G401 (cell line): Measurements from ENCODE around the gene RFFL. TPM values are rescaled to one million over a fixed set of nuclear protein-coding genes. Genes with fewer than 3 reads are reported as not detected.
"Not testable (repeated sequence)": the region's sequence is repeated elsewhere in the genome, so short reads cannot be mapped to it uniquely, and the experiment has no call there.

Experiments
- DNase-seq: peaks from one replicate; pipeline ENCODE4 v3.0.0-alpha.2; 2015; ENCODE audit warnings: low spot score
- in situ Hi-C: cut with HindIII; loops from 2 replicates; pipeline ENCODE4 v1.10.0; 2016; ENCODE audit warnings: low sequenced_read_pairs, mixed read lengths
- total RNA-seq: library from RNA; depleted of rRNA; stranded (reverse); fragments of >200 nt; shearing (Covaris generic); gene quantifications from 2 replicates; pipeline ENCODE4 v1.2.3, GENCODE V29; 2014; rRNA removed

RFFL gene
- total RNA-seq: 6.5 and 13.0 TPM in 2 replicates

GRCh38 chr17:35063514-35064223 lies at the start of gene RFFL:
RFFL (minus strand) TSS chr17:35063707; CDS start chr17:35026553, 37,154 bp downstream.
- in situ Hi-C loops: no loop called here
- peak; percentile 71 for DNase-seq

GRCh38 chr17:35110791-35111190 lies 47.3 kb upstream of the RFFL start:
- DNase-seq: not testable (repeated sequence)
- in situ Hi-C loops: loop anchor here (25.0 kb wide), 1 partner anchor 123 kb away; the partner anchor contains the start of gene LIG3

- in situ Hi-C loops: loop anchor here (25.0 kb wide), 1 partner anchor 118 kb away; the partner anchor contains the start of gene LIG3
- DNase-seq: no peak
Measured at GRCh38 chr17:35104844-35105450, 41.4 kb upstream of the RFFL start.

GRCh38 chr17:35103271-35103670 lies 39.8 kb upstream of the RFFL start:
- in situ Hi-C loops: loop anchor here (25.0 kb wide), 1 partner anchor 116 kb away; the partner anchor contains the start of gene LIG3

GRCh38 chr17:35101725-35102124 lies 38.2 kb upstream of the RFFL start:
- in situ Hi-C loops: loop anchor here (25.0 kb wide), 1 partner anchor 114 kb away; the partner anchor contains the start of gene LIG3
- DNase-seq: no peak

More at GRCh38 chr17:35103271-35103670, 39.8 kb upstream of the RFFL start:
- DNase-seq: no peak

GRCh38 chr17:35101036-35101435 lies 37.5 kb upstream of the RFFL start:
- in situ Hi-C loops: loop anchor here (25.0 kb wide), 1 partner anchor 114 kb away; the partner anchor contains the start of gene LIG3
- no peak for DNase-seq

- no peak for DNase-seq
- in situ Hi-C loops: loop anchor here (25.0 kb wide), 1 partner anchor 113 kb away; the partner anchor contains the start of gene LIG3
Measured at GRCh38 chr17:35099908-35100307, 36.4 kb upstream of the RFFL start.

GRCh38 chr17:35097776-35098175 lies 34.3 kb upstream of the RFFL start:
- in situ Hi-C loops: no loop called here
- DNase-seq: no peak

GRCh38 chr17:35095741-35096140 lies 32.2 kb upstream of the RFFL start:
- no peak for DNase-seq
- in situ Hi-C loops: no loop called here

- DNase-seq: no peak
- in situ Hi-C loops: no loop called here
Measured at GRCh38 chr17:35094902-35095301, 31.4 kb upstream of the RFFL start.

GRCh38 chr17:35090707-35091106 lies 27.2 kb upstream of the RFFL start:
- in situ Hi-C loops: not testable (repeated sequence)

GRCh38 chr17:35089586-35090296 lies 26.2 kb upstream of the RFFL start:
- peak; percentile 11 for DNase-seq
- in situ Hi-C loops: no loop called here

More at GRCh38 chr17:35090707-35091106, 27.2 kb upstream of the RFFL start:
- not testable (repeated sequence) for DNase-seq

- in situ Hi-C loops: no loop called here
- peak; percentile 78 for DNase-seq
Measured at GRCh38 chr17:35088881-35089585, 25.5 kb upstream of the RFFL start.

- DNase-seq: peak; percentile 68
- in situ Hi-C loops: no loop called here
Measured at GRCh38 chr17:35088356-35088880, 24.9 kb upstream of the RFFL start.

GRCh38 chr17:35087731-35088355 lies 24.3 kb upstream of the RFFL start:
- in situ Hi-C loops: no loop called here

GRCh38 chr17:35086931-35087573 lies 23.5 kb upstream of the RFFL start:
- no peak for DNase-seq
- in situ Hi-C loops: no loop called here

More at GRCh38 chr17:35087731-35088355, 24.3 kb upstream of the RFFL start:
- no peak for DNase-seq

- in situ Hi-C loops: no loop called here
- DNase-seq: no peak
Measured at GRCh38 chr17:35086164-35086563, 22.7 kb upstream of the RFFL start.

GRCh38 chr17:35084987-35085386 lies 21.5 kb upstream of the RFFL start:
- no peak for DNase-seq
- in situ Hi-C loops: no loop called here
